Measurements from ENCODE around the gene DLG2. TPM values are rescaled to one million over a fixed set of nuclear protein-coding genes. Genes with fewer than 3 reads are reported as not detected.

DLG2 gene
- total RNA-seq, 1 donor from 2014 or later: 0.51 TPM

DNA sequence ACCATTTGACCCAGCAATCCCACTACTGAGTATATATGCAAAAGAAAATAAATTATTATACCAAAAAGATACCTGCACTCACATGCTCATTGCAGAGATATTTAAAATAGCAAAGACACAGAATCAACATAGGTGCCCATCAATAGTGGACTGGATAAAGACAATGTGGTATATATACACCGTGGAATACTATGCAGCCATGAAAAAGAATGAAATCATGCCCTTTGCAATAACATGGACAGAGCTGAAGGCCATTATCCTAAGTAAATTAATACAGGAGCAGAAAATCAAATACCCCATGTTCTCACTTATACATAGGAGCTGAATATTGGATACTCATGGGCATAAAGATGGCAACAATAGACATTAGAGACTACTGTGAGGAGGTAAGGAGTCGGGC, 68.7 kb downstream of the DLG2 start:
- no peak for DNase-seq (ENCODE audit: low read depth in 2 of 2)

DNA sequence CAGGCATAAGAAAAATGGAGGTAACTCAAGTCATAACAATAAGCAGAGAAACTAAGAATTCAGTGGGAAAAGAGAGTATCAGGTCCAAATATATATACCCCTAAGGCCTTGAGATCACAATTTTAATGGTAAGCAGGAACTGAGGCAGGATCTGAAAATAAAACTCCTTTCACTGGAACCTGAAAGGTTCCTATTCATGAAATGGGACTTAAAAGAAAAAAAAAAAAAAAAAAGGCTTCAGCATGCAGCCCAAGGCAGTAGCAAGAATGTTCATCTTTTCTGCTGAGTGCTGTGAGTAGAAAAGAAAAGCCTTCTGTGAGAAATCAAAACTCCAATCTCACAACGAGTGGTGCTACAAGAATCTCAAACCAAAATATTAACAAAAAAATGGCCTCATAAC, 75.3 kb downstream of the DLG2 start:
- DNase-seq (ENCODE audit: low read depth in 2 of 2): no peak

DNA sequence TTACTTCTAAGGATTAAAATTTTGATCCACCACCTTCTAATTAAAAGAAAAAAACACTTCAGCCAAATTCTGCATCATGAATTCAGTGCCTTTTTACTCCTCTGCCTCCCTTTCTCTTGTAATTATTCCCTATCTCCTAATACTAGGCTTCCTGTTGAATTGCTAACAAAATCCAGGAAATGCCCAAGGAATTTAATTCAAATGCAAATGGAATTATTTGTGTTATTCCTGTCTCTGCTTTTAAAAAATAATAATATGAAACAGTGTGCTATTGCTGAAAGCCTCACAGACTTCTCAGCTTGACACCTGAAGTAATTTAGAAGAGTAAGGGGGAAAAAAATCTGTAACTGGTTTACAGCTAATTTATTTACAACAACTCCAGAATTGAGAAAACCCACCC, 85.5 kb downstream of the DLG2 start:
- no peak for DNase-seq (ENCODE audit: low read depth in 2 of 2)

DNA sequence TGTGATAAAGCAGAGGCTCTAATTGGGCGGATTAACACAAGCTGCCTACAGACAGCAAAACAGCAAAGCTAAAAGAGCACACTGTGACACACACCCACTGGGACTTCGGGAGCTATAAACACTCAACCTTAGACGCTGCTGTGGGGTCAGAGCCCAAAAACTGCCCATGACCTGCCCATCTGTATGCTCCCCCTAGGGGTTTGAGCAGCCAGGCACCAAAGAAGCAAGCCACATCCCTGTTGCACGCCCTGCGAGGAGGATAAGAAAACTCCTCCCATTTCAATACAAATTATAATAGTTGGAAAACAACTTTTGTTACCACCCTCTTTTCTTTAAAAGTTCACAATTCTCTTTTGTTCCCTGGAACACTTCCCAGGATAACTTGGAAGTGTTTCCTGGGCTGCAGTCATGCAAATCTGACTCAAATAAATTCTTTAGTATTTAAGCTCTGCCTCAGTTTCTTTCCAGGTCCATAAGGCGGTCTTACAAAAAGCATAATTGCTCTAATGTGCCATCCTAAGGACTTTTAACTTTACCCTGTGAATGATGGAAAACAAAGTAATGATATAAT, 86.4 kb downstream of the DLG2 start:
- no peak for DNase-seq (ENCODE audit: low read depth in 2 of 2)

DNA sequence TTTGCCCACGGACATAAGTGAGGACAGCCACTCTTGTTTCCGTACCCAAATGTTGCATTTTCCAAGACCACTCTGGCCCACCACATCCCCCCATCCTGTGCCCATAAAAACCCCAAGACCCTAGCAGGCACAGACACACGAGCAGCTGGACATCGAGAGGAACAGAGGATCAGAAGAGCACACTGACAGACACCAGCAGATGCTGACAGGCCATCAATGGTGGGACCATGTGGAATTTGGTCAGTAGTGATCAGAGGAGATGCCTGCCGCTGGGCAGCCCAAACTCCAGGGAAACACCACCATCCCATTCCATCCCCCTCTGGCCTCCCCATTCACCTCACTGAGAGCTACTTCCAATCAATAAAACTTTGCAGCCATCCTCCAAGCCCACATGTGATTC, 87.0 kb downstream of the DLG2 start:
- DNase-seq (ENCODE audit: low read depth in 2 of 2): no peak

DNA sequence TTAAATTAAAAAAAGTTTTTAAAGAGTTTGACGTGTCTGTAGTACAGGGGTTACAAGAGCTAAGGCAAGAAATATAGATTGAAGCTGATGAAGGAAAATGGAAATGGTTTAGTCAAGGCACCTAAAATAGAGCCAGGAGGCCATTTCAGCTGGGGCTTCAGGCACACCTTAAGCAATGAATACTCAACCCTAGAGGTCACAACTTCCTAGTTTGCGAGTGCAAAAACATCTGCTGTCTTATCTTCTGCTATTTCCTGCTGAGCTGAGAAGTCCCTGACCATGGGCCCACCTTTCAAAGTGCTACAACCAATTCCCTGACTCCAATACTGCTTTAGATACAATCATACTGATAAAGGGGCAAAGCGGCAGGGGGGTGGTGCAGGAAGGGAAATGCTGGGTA, 87.4 kb downstream of the DLG2 start:
- no peak for DNase-seq (ENCODE audit: low read depth in 2 of 2)

DNA sequence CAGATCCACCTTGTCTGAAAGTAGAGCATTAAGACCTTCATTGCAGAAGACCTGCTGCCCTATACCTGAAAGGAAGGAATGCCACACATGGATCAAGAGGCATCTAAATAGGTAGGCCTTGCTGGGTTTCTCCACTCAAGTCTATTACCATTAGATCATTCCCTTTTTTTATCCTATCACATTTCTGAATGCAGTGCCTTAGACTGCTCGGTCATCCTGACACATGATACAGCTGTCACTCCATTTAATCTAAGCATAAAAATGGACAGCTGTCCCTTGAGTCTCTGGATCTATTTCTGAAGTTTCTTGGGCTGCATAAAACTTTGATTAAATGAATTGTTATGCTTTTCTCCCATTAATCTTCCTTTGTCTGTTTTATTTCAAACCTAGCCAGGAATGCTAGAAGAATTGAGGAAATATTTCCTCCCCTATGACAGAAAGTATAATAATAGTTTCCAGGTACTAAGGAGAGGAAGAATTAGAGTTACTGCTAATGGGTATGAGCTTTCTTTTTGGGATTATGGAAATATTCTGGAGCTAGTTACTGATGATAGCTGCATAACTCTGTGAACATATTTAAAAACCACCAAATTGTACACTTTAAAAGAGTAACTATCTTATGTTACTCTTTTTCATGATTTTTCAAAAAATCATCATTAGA, 88.0 kb downstream of the DLG2 start:
- DNase-seq (ENCODE audit: low read depth in 2 of 2): no peak

DNA sequence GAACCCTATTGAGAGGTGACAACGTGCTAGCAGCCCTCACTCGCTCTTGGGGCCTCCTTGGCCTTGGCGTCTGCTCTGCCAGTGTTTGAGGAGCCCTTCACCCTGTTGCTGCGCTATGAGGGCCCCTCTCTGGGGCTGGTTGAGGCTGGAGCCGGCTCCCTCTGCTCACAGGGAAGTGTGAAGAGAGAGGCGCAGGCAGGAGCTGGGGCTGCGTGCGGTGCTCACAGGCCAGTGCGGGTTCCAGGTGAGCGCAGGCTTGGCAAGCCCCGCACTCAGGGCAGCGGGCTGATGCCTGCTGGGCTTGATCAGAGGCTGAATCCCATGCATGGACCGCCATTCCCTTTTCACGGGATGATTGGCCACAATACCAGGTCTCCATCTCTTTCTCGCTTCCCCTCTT, 90.7 kb downstream of the DLG2 start:
- DNase-seq (ENCODE audit: low read depth in 2 of 2): no peak

DNA sequence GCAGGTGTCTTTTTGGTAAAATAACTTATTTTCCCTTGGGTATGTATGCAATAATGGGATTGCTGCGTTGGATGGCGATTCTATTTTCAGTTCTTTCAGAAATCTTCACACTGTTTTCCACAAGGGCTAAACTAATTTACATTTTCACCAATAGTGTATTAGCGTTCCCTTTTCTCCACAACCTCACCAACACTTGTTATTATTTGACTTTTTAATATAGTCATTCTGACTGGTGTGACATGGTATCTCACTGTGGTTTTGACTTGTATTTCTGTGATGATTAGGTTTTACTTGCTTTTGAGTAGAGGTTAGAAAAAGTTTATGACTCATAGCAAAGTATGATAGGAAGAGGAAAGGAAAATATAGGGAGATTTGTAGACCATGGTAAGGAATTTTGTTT, 92.3 kb downstream of the DLG2 start:
- DNase-seq (ENCODE audit: low read depth in 2 of 2): no peak

DNA sequence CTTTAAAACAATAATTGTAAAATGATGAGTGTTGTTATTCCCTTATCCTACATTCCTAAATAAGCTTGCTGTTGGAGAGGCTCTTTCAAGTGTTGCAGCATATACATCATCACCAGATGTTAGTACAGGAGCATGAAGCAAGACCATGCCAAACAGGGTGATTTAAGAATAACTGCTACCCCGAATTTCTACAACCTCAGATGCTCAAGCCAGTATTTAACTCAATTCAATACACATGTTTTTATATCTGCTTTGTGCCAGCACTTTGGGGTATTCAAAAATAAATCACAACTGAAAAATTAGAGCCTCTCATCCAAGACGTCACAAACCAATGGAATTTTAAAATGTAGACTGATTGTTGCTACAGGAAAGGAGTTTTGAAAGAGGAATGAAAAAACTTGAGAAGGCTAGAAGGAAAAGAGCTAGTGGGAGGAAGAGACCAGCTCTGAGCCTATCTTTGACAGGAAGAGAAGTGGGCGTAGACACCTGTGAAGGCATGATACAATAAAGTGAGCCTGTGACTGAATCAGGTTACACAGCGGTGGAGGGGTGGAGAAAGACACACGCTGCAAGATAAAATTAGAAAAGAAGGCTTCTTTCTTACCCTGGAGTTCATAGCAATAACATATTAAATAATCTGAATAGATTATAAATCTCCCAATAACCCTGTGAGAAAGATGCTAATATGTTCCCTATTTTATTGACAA, 95.8 kb downstream of the DLG2 start:
- no peak for DNase-seq (ENCODE audit: low read depth in 2 of 2)

DNA sequence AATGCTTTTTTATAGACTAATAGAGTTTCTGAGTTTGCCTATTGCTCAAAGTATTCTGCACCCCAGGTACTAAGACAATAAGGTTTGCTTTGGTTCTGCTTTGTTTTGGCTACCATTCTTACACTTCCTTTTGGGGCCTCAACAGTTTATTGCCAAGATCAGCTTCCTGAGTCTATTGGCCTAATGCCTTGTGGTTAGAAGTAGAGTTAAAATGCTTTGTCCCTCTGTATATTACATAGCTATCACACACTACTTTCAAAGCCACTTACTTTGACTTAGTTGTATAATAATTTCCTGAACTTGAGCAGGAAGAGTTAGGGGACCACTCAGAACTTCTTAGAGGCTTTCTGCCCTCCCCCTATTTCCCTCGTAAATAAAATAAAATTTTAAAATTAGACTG, 96.5 kb downstream of the DLG2 start:
- DNase-seq (ENCODE audit: low read depth in 2 of 2): no peak

DNA sequence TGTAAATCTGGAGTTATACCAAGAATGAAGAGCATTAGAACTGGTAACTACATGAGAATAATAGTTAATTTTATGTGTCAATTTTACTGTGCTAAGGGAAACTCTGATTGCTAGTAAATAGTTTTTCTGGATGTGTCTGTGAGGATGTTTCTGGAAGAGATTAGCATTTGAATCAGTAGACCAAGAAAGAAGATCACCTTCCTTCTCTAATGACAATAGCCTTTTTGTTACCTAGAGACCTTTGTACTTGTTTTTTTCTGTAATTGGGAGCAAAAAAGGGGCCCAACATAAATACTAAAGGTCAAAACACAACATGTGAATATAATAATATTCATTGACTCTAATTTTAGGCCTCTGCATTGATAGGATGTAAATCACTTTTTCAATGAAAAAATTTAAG, 100.6 kb downstream of the DLG2 start:
- no peak for DNase-seq (ENCODE audit: low read depth in 2 of 2)

DNA sequence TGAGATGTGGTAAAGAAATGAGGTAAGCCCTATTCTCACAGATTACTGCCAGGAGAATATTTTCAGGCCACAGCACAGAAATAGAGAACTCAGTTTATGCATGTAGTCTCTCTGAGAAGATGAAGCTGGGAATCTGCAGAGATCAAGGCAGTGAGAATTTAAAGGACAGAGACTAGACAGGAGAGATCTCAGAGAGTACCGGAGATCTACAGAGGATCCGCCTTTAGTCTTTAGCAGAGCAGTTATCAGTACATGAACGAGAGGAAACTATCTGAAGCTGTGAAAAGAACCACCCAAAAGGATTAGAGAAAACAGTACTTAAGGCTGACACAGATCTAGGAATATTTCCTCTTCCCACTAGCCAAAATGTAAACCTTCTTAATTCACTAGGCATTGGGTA, 101.5 kb downstream of the DLG2 start:
- DNase-seq (ENCODE audit: low read depth in 2 of 2): no peak

DNA sequence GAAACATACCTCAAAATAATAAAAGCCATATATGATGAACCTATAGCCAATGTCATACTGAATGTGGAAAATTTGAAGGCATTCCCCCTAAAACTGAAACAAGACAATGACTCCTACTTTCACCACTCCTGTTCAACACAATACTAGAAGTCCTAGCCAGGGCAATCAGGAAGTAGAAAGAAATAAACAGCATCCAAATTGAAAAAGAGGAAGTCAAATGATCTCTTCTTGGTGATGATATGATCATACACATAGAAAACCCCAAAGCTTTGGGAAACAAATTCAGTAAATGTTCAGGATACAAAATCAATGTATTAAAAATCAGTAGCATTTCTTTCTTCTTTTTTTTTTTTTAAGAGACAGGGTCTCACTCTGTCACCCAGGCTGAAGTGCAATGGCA, 109.9 kb downstream of the DLG2 start:
- DNase-seq (ENCODE audit: low read depth in 2 of 2): no peak

DNA sequence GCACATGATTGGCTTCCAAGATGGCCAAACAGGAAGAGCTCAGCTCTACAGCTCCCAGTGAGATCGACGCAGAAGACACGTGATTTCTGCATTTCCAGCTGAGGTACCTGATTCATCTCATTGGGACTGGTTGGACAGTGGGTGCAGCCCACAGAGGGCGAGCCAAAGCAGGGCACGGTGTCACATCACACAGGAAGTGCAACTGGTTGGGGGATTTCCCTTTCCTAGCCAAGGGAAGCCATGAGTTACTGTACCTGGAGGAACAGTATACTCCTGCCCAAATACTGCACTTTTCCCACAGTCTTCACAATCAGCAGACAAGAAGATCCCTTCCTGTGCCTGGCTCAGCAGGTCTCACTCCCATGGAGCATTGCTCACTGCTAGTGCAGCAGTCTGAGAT, 131.2 kb downstream of the DLG2 start:
- no peak for DNase-seq (ENCODE audit: low read depth in 2 of 2)

DNA sequence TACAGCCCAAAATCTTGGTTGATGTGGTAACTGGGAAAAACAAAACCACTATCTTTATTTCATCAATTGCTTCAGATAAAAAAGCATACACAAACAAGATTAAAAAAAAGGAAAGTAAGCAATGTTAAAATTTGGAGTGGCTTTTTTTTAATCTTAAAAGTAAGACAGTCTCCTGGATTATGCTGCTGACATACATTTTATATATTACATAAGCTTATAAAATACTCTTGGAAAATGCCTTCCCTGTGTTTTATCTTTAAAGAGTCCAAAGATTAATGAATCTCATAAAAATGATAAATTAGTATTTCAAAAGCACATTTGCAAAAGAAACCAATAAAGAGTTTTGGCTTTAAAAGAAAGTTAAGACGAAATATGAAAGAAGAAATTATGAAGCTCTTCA, 132.7 kb downstream of the DLG2 start:
- DNase-seq (ENCODE audit: low read depth in 2 of 2): no peak

DNA sequence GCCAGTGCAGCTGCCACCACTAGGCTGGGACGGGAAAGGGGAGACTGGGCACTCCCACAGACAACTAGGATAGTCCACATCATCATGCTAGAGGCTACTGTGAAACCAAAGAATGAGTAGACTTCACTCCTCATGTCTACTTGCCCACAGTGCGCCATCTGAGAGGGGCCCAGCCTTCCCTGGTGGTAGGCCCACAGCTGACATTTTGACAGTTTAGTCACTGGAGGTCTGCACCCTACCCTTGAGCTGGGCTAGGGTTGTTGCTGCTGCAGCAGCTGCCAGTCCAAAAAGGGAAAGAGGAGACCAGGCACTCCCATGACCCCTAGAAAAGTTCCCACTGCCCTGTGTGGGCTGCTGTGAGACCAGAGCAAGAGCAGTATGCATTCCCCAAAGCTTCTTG, 141.2 kb downstream of the DLG2 start:
- DNase-seq (ENCODE audit: low read depth in 2 of 2): no peak

DNA sequence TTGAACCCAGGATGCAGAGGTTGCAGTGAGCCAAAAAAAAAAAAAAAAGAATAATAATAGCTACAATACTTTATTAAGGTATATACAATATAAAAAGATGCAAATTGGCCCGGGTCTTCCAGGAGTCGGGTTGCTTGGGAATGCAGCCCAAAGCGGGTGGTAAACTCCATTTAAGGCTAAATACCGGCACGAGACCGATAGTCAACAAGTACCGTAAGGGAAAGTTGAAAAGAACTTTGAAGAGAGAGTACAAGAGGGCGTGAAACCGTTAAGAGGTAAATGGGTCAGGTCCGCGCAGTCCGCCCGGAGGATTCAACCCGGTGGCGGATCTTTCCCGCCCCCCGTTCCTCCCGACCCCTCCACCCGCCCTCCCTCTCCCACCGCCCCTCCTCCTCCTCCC, 143.3 kb downstream of the DLG2 start:
- DNase-seq (ENCODE audit: low read depth in 2 of 2): peak in 1 of 2 donors; percentile 34

DNA sequence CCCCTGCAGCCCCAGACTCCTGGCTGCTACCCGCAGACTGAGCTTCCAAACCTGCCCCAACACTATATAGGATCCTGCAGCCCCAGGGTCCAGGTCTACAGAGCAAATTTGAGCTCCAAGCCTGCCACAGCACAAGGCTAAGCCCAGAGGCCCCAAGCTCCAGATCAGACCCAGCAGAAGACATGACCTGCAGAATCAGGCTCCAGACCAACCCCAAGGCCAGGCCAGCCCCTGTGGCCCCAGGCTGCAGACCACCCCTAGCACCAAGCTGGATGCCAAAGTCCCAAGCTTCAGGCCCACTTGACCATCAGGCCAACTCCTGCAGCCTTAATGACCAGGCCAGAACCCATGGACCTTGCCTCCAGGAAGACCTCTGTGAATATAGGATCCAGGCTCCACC, 145.3 kb downstream of the DLG2 start:
- DNase-seq (ENCODE audit: low read depth in 2 of 2): no peak

DNA sequence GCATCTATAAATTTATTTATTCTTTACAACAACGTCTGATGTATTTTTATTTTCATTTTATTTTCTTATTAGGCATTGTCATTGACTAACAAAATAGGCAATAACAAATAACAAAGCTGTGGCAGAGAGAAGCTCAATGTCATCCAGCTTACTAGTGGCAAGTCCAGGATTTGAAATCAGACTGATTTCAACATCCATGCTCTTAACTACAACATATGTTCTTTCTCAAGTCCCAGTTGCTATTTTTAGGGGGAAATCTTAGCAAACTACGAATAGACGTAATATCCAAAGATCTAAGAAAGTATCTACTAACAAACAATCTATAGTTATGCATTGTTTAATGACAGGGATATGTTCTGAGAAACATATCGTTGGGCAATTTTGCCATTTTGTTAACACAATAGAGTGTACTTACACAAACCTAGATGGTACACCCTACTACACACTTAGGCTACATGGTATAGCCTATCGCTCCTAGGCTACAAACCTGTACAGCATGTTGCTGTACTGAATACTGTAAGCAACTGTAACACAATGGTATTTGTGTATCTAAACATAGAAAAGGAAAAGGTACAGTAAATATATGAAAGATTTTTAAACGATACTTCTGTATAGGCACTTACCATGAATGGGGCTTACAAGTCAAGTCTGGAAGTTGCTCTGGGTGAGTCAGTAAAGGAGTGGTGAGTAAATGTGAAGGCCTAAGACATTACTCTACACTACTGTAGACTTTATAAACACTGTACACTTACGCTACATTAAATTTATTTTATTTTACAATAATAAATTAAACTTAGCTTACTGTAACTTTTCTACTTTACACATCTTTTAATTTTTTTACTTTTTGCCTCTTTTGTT, 151.3 kb downstream of the DLG2 start:
- no peak for DNase-seq (ENCODE audit: low read depth in 2 of 2)

DNA sequence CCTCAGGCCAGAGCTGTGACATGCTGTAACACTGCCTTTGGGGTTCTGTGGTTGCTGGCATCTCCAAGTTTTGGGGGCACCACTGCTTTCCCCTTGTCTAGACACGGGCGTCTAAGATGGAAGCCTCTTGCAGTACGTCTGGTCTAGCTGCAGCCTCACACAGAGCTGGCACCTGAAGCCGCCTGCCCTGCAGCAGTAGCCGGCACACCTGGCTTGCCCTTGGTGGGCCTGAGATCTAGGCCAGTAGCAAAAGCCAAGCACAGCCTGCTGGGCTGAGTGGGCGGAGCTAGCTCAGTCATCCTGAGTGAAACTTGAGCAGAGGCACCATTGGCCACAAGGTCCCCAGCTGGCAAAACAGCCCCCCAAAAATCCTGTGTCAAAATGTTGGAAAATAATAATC, 154.2 kb downstream of the DLG2 start:
- no peak for DNase-seq (ENCODE audit: low read depth in 2 of 2)

DNA sequence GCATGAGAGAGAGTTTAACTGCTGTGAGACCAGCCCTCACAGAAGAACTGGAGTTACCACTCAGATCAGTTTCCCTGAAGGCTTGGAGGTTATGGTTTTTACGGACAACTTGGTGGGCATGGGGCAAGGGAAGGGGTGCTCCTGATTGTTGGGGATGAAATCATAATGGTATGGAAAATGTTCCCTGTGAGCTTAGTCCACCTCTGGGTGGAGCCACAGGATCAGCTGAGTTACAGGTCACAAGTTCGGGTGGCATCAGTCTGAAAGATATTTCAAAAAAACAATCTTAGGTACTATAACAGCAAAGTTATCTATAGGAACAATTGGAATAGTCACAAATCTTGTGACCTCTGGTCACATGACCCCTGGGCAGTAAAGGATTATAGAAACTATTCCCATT, 162.9 kb downstream of the DLG2 start:
- DNase-seq (ENCODE audit: low read depth in 2 of 2): no peak

All from dermis microvascular lymphatic vessel endothelial cell (primary cell).